HepG2 (cell line): ENCODE data around the gene ADARB2. TPM values are rescaled to one million over a fixed set of nuclear protein-coding genes. Genes with fewer than 3 reads are reported as not detected.

Source experiments
- ATAC-seq: fragments of 200-7000 bp; cut with Tn5 transposase; 3 replicates; pipeline ENCODE4 v1.9.1; 2020; ENCODE audit warnings: mild to moderate bottlenecking, moderate library complexity
- BruUV-seq: library from RNA; stranded (reverse); fragments of 400-500 nt; replicated peaks from 2 replicates; lab custom pipeline; 2021; lab: Mats Ljungman, UMichigan
- CTCF ChIA-PET: fragments of 300-600 bp; formaldehyde crosslinking; extraction: SDS; loops from one replicate; lab custom pipeline; 2021; ENCODE audit warnings: low total read pairs, inconsistent platforms, low intra/inter-chr PET ratio; lab: Yijun Ruan, JAX
- POLR2A ChIA-PET: fragments of 350-600 bp; sonication (Branson Sonifier 250); formaldehyde crosslinking; loops from one replicate; lab custom pipeline; 2020; ENCODE audit warnings: antibody characterized with exemption, inconsistent platforms; lab: Yijun Ruan, JAX
- DNase-seq: peaks from one replicate; pipeline ENCODE4 v3.0.0-alpha.2; 2015; ENCODE audit warnings: low spot score
- FAIRE-seq: peaks from 3 replicates; lab custom pipeline; 2011; peaks lifted over from hg19 to GRCh38; lab: Jason Lieb, UNC
- H2AFZ ChIP-seq: one replicate; pipeline ENCODE4 v1.6.1; 2011; ENCODE audit warnings: low read length, inconsistent platforms
- H3K27ac ChIP-seq: fragments of 300-600 bp; 3 replicates; pipeline ENCODE4 v1.8.0; 2011; ENCODE audit warnings: mixed run types, mild to moderate bottlenecking, mixed read lengths, low read length, inconsistent platforms; ENCODE audit not compliant: insufficient read depth; ENCODE audit errors: extremely low read length
- H3K27me3 ChIP-seq, 2 experiments: fragments of 200-600 bp in 1 of 2; 2 replicates in 1 of 2; 3 replicates in 1 of 2; pipeline versions ENCODE4 v1.6.0 to v1.8.0; 2011; ENCODE audit warnings: low read length in 2 of 2, mild to moderate bottlenecking in 2 of 2, moderate library complexity in 2 of 2, inconsistent platforms in 1 of 2; ENCODE audit not compliant: insufficient read depth in 2 of 2, control insufficient read depth in 1 of 2
- H3K36me3 ChIP-seq, 2 experiments: fragments of 200-600 bp in 1 of 2; replicated peaks in 1 of 2; 2 replicates in 1 of 2; 3 replicates in 1 of 2; pipeline versions ENCODE4 v1.5.1 to v1.8.0; 2011; ENCODE audit warnings: low read length in 2 of 2, inconsistent platforms in 1 of 2; ENCODE audit not compliant: insufficient read depth in 2 of 2, control insufficient read depth in 1 of 2
- H3K4me1 ChIP-seq: 2 replicates; pipeline ENCODE4 v1.5.1; 2012; ENCODE audit warnings: low read length, inconsistent platforms; ENCODE audit not compliant: insufficient read depth
- H3K4me2 ChIP-seq: 2 replicates; pipeline ENCODE4 v1.6.0; 2011; ENCODE audit warnings: low read depth, low read length, inconsistent platforms
- H3K4me3 ChIP-seq, 3 experiments: fragments of 200-600 bp in 1 of 3; sonication (generic), shearing (Covaris generic) in 1 of 3; replicated peaks in 1 of 3; 2 replicates each; pipeline ENCODE4 v1.5.1; 2011 to 2016; ENCODE audit warnings: low read length in 3 of 3, inconsistent platforms in 2 of 3, low read depth in 2 of 3, mild to moderate bottlenecking in 2 of 3, control low read depth in 1 of 3, mixed read lengths in 1 of 3; ENCODE audit not compliant: insufficient read depth in 1 of 3
- H3K79me2 ChIP-seq: one replicate; pipeline ENCODE4 v1.6.1; 2011; ENCODE audit warnings: low read length, inconsistent platforms; ENCODE audit not compliant: insufficient read depth
- H3K9ac ChIP-seq: 2 replicates; pipeline ENCODE4 v1.6.0; 2011; ENCODE audit warnings: mild to moderate bottlenecking, low read depth, low read length, inconsistent platforms; ENCODE audit not compliant: insufficient read depth
- H3K9me3 ChIP-seq: 2 replicates; pipeline ENCODE4 v1.5.1; 2012; ENCODE audit warnings: mild to moderate bottlenecking, low read length
- H4K20me1 ChIP-seq: 2 replicates; pipeline ENCODE4 v1.6.0; 2011; ENCODE audit warnings: inconsistent platforms, mild to moderate bottlenecking, low read length, moderate library complexity; ENCODE audit not compliant: insufficient read depth
- GTF3A ChIP-seq: sonication (generic); formaldehyde crosslinking; conservative IDR thresholded peaks from 2 replicates; pipeline ENCODE4 v1.4.0; 2020; ENCODE audit warnings: mild to moderate bottlenecking, missing genetic modification reagents
- MIER2 ChIP-seq: IDR thresholded peaks from 2 replicates; pipeline ENCODE4 v1.6.1; 2016; ENCODE audit warnings: missing biosample characterization, missing genetic modification reagents
- NONO ChIP-seq, 2 experiments: fragments of 450-650 bp in 1 of 2; sonication (generic) in 1 of 2; formaldehyde crosslinking in 1 of 2; IDR thresholded peaks in 1 of 2; conservative IDR thresholded peaks in 1 of 2; 2 replicates each; pipeline versions ENCODE4 v1.6.1 to v1.8.0; 2017 to 2022; ENCODE audit warnings: mild to moderate bottlenecking in 1 of 2, missing genetic modification reagents in 1 of 2, moderate library complexity in 1 of 2
- PAX8 ChIP-seq: sonication (generic); formaldehyde crosslinking; IDR thresholded peaks from 2 replicates; pipeline ENCODE4 v1.8.0; 2022; ENCODE audit warnings: mild to moderate bottlenecking, missing genetic modification reagents, borderline replicate concordance
- YY1 ChIP-seq: IDR thresholded peaks from 2 replicates; pipeline ENCODE4 v1.6.1; 2011; ENCODE audit warnings: low read length, low read depth, moderate library complexity, mild to moderate bottlenecking; ENCODE audit not compliant: insufficient read depth, insufficient replicate concordance
- ZFP41 ChIP-seq: sonication (generic); formaldehyde crosslinking; IDR thresholded peaks from 2 replicates; pipeline ENCODE4 v1.4.0; 2020; ENCODE audit warnings: mild to moderate bottlenecking, missing genetic modification reagents, borderline replicate concordance
- ZFP82 ChIP-seq: sonication (generic); formaldehyde crosslinking; IDR thresholded peaks from 2 replicates; pipeline ENCODE4 v1.5.1; 2020; ENCODE audit warnings: mild to moderate bottlenecking, missing genetic modification reagents, borderline replicate concordance
- ZNF552 ChIP-seq: sonication (generic); formaldehyde crosslinking; IDR thresholded peaks from 2 replicates; pipeline ENCODE4 v1.9.0; 2022; ENCODE audit warnings: missing genetic modification reagents, mild to moderate bottlenecking, borderline replicate concordance
- ZSCAN22 ChIP-seq: sonication (generic); formaldehyde crosslinking; IDR thresholded peaks from 2 replicates; pipeline ENCODE4 v1.4.0; 2020; ENCODE audit warnings: mild to moderate bottlenecking, missing genetic modification reagents
- WGBS: methylation state at CpG from one replicate; pipeline ENCODE4 v1.1.6; 2017; ENCODE audit warnings: low lambda C conversion rate; 5-methylcytosine and 5-hydroxymethylcytosine counted together
- in situ Hi-C: cut with HindIII; loops from 2 replicates; pipeline ENCODE4 v1.10.0; 2017; ENCODE audit warnings: low pct_unique_long_range_greater_than_20kb; ENCODE audit not compliant: extremely low pct_ligation_motif_present
- intact Hi-C: fragments of 100-400 bp; cut with micrococcal nuclease; formaldehyde crosslinking; loops from one replicate; pipeline ENCODE4 v1.10.0; 2022; ENCODE audit not compliant: unreplicated experiment
- polyA plus RNA-seq, 8 experiments: library from polyadenylated mRNA; depleted of rRNA in 3 of 8; stranded (reverse) in 7 of 8; unstranded in 1 of 8; fragments of >200 nt; fragmentation: Illumina TruSeq in 4 of 8; extraction: Trizol in 4 of 8; gene quantifications; 2 replicates each; pipeline versions ENCODE4 v1.2.1 to v1.2.3, GENCODE V29; 2011 to 2016; ENCODE audit warnings: low read depth in 4 of 8, missing spikeins in 1 of 8, mixed read lengths in 1 of 8; ENCODE audit not compliant: insufficient read depth in 1 of 8
- total RNA-seq, 5 experiments: library from RNA; depleted of rRNA; stranded (reverse); fragments of >200 nt; fragmentation: Illumina TruSeq; extraction: Trizol; gene quantifications; 2 replicates each; pipeline ENCODE4 v1.2.3, GENCODE V29; 2016; ENCODE audit warnings: low read depth in 1 of 5
- TF ChIP-seq, protein P1 (sequence below): IDR thresholded peaks from 2 replicates; pipeline ENCODE4 v1.6.1; 2016; ENCODE audit warnings: missing compliant biosample characterization, missing genetic modification reagents, borderline replicate concordance
- TF ChIP-seq, protein P2 (sequence below): sonication (generic); formaldehyde crosslinking; IDR thresholded peaks from 2 replicates; pipeline ENCODE4 v1.4.0; 2020; ENCODE audit warnings: mild to moderate bottlenecking, missing genetic modification reagents
- TF ChIP-seq, protein P3 (sequence below): sonication (generic); formaldehyde crosslinking; conservative IDR thresholded peaks from 2 replicates; pipeline ENCODE4 v1.8.0; 2022; ENCODE audit warnings: missing genetic modification reagents
- TF ChIP-seq, protein P4 (sequence below): sonication (generic); formaldehyde crosslinking; IDR thresholded peaks from 2 replicates; pipeline ENCODE4 v1.5.1; 2020; ENCODE audit warnings: missing genetic modification reagents, mild to moderate bottlenecking, borderline replicate concordance
- TF ChIP-seq, protein P5 (sequence below): sonication (generic); formaldehyde crosslinking; IDR thresholded peaks from 2 replicates; pipeline ENCODE4 v1.5.1; 2020; ENCODE audit warnings: mild to moderate bottlenecking, missing genetic modification reagents

Gene ADARB2
- total and polyA plus RNA-seq, 2 of the 13 experiments (the other 11 are each of a cell fraction or from before 2014, with no cell fraction given), result not detected

GRCh38 chr10:1491901-1492300 lies 245.4 kb downstream of the ADARB2 start:
- no peaks in the 10 kb centered on the region for H3K36me3 ChIP-seq
- intact Hi-C loops (no loop called here), in situ Hi-C loops (no loop called here)
- 7% methylated on average over 2 of the region's 2 CpGs for WGBS
- POLR2A ChIA-PET, result no interaction called here
- DNase-seq, result no peak
- CTCF ChIA-PET, result no interaction called here
- no peak overlapping the region for H2AFZ ChIP-seq
- BruUV-seq, result no TSS peak
- no peaks in the 10 kb centered on the region for H3K79me2 ChIP-seq
- H3K27ac ChIP-seq, result no peak overlapping the region
- no peak overlapping the region for H3K4me2 ChIP-seq
- no peak overlapping the region for H3K4me3 ChIP-seq
- FAIRE-seq, result no peak
- H3K4me1 ChIP-seq, result no peaks in the 10 kb centered on the region
- H4K20me1 ChIP-seq, result no peaks in the 10 kb centered on the region
- ATAC-seq, result no peak
- peaks cover 7% of the 10 kb centered on the region for H3K9me3 ChIP-seq
- H3K27me3 ChIP-seq, result no peaks in the 10 kb centered on the region; a peak in 2 of 5 replicates
- H3K9ac ChIP-seq, result no peak overlapping the region
- no peak for TF ChIP-seq ZNF552 (CRISPR knock-in tag)
- TF ChIP-seq ZFP41, result no peak
- no peak for TF ChIP-seq NONO (IDR thresholded peaks at IDR 0.05)
- TF ChIP-seq NONO (CRISPR knock-in tag; conservative IDR thresholded peaks at IDR 0.05), result no peak
- no peak for TF ChIP-seq ZSCAN22 (CRISPR knock-in tag)
- TF ChIP-seq, protein P1, sequence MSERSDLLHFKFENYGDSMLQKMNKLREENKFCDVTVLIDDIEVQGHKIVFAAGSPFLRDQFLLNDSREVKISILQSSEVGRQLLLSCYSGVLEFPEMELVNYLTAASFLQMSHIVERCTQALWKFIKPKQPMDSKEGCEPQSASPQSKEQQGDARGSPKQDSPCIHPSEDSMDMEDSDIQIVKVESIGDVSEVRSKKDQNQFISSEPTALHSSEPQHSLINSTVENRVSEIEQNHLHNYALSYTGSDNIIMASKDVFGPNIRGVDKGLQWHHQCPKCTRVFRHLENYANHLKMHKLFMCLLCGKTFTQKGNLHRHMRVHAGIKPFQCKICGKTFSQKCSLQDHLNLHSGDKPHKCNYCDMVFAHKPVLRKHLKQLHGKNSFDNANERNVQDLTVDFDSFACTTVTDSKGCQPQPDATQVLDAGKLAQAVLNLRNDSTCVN (CRISPR knock-in tag), result no peak
- TF ChIP-seq, protein P2, sequence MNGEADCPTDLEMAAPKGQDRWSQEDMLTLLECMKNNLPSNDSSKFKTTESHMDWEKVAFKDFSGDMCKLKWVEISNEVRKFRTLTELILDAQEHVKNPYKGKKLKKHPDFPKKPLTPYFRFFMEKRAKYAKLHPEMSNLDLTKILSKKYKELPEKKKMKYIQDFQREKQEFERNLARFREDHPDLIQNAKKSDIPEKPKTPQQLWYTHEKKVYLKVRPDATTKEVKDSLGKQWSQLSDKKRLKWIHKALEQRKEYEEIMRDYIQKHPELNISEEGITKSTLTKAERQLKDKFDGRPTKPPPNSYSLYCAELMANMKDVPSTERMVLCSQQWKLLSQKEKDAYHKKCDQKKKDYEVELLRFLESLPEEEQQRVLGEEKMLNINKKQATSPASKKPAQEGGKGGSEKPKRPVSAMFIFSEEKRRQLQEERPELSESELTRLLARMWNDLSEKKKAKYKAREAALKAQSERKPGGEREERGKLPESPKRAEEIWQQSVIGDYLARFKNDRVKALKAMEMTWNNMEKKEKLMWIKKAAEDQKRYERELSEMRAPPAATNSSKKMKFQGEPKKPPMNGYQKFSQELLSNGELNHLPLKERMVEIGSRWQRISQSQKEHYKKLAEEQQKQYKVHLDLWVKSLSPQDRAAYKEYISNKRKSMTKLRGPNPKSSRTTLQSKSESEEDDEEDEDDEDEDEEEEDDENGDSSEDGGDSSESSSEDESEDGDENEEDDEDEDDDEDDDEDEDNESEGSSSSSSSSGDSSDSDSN, result no peak
- no peak for TF ChIP-seq YY1
- TF ChIP-seq, protein P3, sequence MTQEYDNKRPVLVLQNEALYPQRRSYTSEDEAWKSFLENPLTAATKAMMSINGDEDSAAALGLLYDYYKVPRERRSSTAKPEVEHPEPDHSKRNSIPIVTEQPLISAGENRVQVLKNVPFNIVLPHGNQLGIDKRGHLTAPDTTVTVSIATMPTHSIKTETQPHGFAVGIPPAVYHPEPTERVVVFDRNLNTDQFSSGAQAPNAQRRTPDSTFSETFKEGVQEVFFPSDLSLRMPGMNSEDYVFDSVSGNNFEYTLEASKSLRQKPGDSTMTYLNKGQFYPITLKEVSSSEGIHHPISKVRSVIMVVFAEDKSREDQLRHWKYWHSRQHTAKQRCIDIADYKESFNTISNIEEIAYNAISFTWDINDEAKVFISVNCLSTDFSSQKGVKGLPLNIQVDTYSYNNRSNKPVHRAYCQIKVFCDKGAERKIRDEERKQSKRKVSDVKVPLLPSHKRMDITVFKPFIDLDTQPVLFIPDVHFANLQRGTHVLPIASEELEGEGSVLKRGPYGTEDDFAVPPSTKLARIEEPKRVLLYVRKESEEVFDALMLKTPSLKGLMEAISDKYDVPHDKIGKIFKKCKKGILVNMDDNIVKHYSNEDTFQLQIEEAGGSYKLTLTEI (CRISPR knock-in tag), result no peak
- TF ChIP-seq PAX8 (CRISPR knock-in tag), result no peak
- TF ChIP-seq ZFP82 (CRISPR knock-in tag), result no peak
- no peak for TF ChIP-seq MIER2 (CRISPR knock-in tag)
- TF ChIP-seq, protein P4, sequence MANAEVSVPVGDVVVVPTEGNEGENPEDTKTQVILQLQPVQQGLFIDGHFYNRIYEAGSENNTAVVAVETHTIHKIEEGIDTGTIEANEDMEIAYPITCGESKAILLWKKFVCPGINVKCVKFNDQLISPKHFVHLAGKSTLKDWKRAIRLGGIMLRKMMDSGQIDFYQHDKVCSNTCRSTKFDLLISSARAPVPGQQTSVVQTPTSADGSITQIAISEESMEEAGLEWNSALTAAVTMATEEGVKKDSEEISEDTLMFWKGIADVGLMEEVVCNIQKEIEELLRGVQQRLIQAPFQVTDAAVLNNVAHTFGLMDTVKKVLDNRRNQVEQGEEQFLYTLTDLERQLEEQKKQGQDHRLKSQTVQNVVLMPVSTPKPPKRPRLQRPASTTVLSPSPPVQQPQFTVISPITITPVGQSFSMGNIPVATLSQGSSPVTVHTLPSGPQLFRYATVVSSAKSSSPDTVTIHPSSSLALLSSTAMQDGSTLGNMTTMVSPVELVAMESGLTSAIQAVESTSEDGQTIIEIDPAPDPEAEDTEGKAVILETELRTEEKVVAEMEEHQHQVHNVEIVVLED (CRISPR knock-in tag), result no peak
- TF ChIP-seq, protein P5, sequence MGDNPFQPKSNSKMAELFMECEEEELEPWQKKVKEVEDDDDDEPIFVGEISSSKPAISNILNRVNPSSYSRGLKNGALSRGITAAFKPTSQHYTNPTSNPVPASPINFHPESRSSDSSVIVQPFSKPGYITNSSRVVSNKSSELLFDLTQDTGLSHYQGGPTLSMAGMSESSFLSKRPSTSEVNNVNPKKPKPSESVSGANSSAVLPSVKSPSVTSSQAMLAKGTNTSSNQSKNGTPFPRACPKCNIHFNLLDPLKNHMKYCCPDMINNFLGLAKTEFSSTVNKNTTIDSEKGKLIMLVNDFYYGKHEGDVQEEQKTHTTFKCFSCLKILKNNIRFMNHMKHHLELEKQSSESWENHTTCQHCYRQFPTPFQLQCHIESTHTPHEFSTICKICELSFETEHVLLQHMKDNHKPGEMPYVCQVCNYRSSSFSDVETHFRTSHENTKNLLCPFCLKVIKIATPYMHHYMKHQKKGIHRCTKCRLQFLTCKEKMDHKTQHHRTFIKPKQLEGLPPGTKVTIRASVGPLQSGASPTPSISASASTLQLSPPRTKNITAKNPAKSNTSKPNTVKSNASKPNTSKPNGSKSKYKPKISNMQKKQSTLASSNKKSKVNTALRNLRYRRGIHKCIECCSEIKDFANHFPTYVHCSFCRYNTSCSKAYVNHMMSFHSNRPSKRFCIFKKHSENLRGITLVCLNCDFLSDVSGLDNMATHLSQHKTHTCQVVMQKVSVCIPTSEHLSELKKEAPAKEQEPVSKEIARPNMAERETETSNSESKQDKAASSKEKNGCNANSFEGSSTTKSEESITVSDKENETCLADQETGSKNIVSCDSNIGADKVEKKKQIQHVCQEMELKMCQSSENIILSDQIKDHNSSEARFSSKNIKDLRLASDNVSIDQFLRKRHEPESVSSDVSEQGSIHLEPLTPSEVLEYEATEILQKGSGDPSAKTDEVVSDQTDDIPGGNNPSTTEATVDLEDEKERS (CRISPR knock-in tag), result no peak
- no peak for TF ChIP-seq GTF3A (CRISPR knock-in tag)
